ENCODE measurements around the gene COPS6.

DNA sequence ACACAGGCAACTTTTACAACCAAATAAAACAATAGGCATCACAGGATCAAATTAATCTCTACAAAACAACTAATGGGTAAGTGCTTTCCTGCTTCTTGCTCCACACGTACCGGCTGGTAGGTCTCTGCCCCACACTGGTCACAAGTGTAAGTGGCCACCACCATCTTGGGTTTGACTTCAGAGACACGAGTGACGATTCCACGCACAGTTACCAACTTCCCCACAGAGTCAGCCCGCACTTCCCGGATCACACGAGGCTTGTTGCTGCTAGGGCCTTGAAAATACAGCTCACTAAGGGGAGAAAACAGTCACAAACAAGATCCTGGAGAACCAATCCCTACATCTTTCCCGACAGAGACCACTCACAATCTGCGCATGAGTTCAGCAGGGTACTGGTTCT lies 10.1 kb downstream of the COPS6 start:
- TF ChIP-seq, protein P1, sequence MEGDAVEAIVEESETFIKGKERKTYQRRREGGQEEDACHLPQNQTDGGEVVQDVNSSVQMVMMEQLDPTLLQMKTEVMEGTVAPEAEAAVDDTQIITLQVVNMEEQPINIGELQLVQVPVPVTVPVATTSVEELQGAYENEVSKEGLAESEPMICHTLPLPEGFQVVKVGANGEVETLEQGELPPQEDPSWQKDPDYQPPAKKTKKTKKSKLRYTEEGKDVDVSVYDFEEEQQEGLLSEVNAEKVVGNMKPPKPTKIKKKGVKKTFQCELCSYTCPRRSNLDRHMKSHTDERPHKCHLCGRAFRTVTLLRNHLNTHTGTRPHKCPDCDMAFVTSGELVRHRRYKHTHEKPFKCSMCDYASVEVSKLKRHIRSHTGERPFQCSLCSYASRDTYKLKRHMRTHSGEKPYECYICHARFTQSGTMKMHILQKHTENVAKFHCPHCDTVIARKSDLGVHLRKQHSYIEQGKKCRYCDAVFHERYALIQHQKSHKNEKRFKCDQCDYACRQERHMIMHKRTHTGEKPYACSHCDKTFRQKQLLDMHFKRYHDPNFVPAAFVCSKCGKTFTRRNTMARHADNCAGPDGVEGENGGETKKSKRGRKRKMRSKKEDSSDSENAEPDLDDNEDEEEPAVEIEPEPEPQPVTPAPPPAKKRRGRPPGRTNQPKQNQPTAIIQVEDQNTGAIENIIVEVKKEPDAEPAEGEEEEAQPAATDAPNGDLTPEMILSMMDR (IDR thresholded peaks at IDR 0.05; ENCODE audit: insufficient read depth, low read length, poor library complexity, severe bottlenecking) = no peak
- TF ChIP-seq EZH2phosphoT487 (conservative IDR thresholded peaks at IDR 0.05; ENCODE audit: low read length) = no peak

All from SU-DHL-6 (cell line).